Raji (cell line): ENCODE results near the gene SPEM2.

Experiments
- POLR2A ChIP-seq: IDR thresholded peaks from 2 replicates; pipeline ENCODE4 v1.6.1; 2011; ENCODE audit warnings: low read depth, low read length, control low read depth; ENCODE audit not compliant: insufficient read depth

SPEM2 gene

GRCh38 chr17:7441266-7441665 is 15.8 kb downstream of the SPEM2 start:
- TF ChIP-seq POLR2A, result no peak

- no peak for TF ChIP-seq POLR2A
Observed at GRCh38 chr17:7442142-7442541, 16.7 kb downstream of the SPEM2 start.

DNA sequence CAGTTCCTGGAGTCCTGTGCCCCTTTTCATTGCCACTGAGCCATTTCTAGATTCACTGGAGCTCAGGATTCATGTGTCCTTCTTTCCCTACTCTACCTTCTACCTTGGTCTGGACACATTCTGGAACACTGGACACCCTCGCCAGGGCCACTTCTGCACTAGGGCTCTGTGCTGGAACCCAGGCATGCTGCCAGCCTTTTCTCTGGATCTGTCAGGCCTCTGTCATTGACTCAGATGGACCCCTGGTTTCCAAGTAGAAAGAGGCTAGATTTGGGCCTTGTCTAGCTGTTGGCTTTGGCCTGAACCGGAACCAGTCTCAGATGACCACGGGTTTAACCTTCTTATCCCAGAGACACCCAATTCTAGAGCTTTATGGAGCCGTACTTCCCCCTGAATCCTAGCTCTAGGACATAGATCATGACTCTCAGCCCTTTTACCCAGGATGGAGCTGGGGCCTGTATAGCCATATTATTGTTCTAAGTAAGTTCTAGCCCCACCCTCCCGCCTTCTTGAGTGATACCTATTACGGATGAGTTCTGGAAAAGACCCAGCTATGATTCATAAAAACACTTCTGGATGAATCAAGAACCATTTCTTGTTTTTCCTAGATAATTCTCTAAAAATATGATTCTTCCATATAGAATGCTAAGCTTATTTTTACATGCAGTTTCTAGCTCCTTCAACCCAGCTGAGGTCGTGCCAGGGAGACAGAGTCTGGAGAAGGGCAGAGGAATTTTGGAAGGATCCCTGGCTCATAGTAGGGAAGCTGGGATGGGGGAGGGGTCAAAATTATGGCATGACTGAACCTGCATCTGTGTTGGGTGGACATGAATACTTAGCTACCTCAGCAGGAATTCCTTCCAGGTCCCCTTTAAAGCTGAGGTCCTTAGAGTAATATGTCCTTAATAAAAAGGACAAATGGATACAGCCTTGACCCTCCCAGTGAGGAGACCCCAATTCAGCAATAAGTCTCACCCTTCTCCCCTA is 18.4 kb downstream of the SPEM2 start:
- no peak for TF ChIP-seq POLR2A

DNA sequence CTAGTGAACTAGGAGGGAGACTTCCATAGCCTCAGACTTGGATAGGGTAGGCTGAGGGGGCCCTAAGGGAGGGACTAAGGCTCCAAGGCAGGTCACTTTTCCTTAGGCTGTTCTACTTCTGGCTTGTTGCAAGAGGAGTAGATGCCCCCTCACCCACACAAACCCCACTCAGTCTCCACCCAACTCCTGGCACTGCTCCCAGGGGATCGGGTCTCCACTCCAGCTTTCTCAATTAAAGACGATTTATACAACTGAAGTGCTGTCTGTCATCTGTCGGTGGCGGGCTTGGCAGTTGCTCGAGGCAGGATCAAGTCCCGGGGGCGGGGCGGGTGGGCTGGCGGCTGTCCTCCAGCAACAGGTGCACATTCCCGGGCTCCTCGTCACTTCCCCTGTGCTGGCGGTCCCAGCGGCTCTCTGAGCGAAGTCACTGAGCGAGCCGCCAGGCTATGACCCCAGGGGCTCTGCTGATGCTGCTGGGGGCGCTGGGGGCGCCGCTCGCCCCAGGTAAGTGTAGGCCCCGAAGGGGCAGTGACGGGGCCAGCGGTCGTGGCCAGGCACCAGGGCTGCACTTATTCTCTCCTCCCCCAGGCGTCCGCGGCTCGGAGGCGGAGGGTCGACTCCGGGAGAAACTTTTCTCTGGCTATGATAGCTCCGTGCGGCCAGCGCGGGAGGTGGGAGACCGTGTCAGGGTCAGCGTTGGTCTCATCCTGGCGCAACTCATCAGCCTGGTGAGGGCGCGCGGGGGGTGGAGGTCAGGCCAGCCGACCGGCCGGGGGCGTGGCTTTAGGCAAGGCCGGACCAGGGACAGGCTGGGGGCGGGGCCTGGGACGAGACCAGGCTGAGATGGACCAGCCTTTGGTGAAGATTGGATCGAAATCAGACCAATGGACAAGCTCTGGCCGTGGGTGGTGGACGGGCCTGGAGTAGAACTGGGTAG is 19.5 kb downstream of the SPEM2 start, which contains the start of gene CHRNB1:
TSS of gene CHRNB1 (plus strand) at position 380 of the 937 bp plus-strand sequence. CDS start at position 447, 67 bp downstream.
- TF ChIP-seq POLR2A, result no peak

DNA sequence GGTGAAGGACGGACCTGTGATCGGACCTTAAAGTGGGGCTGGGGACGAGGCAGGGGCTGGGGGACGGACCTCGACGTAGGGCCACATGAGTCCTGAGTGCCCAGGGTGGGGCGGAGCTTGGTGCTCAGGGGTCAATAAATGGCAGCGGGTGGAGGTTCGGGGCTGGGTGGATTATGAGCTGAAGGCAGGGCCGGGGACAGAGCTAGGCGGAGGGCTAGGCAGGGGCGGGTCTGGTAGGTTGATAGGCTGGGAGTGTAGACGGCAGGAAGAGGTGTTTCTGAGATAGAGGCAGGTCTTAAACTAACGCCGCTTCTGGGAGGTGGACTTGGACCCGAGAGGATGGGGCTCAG is 20.2 kb downstream of the SPEM2 start:
- no peak for TF ChIP-seq POLR2A

GRCh38 chr17:7448461-7448860 is 23.0 kb downstream of the SPEM2 start:
- TF ChIP-seq POLR2A, result no peak

DNA sequence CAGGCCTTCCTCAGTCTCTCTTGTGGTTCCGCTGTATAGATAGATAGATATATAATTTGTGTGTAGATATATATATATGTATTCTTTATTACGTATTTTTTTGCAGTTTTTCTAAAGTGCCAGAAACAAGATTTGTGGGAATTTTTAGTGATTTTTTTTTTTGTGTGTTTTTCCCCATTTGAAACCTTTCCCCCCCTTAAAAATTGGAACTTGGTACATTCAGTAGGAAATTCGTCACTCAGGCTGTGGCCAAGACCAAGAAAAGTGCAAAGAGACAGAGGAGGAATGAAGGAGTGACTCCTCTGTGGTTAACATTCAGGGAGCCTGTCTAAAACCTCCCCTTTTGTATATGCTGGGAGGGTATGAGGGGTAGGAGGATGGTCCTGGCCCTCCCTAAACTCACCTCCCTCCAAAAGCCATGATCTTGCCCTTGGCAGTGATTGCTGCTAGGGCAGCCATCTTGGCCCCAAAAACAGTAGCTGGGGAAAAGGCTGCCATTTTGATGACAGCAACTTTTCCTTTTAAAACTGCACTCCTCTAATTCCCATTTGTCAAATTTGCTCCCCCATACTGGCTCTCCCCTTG is 34.6 kb downstream of the SPEM2 start:
- TF ChIP-seq POLR2A, result no peak

DNA sequence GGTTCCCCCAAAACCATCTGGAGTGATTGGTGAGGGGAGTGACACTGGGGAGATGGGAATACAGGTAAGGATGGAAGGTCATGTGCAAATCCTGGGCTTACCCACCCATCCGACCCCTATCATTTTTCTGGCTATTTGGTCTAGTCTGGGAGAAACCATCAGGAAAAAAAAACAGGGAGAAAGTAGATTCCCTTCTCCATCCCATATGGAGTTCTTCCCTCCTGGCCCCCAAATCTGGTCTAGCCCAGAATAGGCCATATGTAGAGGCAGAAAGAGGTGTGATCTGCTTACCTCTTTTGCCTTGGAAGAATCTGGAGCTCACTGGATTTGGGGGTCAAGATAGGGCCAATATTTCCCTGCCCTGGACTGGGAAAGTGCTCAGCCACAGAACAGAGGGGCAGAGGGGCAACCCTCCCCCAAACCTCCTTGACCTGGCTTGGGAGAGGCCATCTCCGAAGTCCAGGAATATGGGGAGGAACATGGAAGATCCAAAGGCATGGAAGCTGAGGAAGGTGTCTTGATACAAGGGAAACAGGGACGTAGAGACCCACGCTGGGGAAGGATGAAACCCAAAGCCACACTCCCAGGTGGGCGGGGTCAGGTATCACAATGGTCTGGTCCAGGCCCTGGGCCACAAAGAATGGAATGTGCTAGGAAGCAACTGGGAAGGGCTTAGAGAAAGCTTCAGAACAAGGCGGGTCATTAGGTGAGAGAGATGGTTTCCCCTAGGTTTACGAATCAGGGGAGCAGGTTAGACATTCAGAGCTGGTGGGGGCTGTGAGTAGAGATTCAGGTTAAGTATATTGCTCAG is 35.6 kb downstream of the SPEM2 start:
- no peak for TF ChIP-seq POLR2A

- no peak for TF ChIP-seq POLR2A
Observed at GRCh38 chr17:7462474-7463371, 37.3 kb downstream of the SPEM2 start.

DNA sequence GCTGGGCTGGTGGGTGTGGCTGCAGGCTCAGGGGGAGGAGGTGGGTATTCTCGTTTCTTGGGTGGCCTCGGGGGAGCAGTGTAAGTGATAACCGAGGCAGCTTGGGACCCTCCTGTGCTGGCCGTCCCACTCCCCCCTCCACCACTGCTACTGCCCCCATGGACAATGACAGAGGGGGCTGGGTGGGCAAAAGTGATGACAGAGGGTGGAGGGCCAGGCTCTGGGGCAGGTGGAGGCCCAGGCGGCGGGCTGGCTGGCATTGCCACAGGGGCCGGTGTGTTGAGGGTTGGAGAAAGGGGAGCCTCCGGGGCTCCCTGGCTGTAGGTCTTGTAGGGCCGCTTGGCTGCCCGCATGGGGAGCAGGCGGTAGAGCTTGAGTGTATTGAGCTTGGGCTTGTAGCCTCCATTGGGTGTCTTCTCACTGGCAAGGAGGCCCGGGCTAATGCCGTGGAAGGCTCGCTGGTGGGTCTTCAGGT is 38.0 kb downstream of the SPEM2 start:
- no peak for TF ChIP-seq POLR2A

GRCh38 chr17:7464081-7464480 is 38.7 kb downstream of the SPEM2 start:
- TF ChIP-seq POLR2A, result no peak

DNA sequence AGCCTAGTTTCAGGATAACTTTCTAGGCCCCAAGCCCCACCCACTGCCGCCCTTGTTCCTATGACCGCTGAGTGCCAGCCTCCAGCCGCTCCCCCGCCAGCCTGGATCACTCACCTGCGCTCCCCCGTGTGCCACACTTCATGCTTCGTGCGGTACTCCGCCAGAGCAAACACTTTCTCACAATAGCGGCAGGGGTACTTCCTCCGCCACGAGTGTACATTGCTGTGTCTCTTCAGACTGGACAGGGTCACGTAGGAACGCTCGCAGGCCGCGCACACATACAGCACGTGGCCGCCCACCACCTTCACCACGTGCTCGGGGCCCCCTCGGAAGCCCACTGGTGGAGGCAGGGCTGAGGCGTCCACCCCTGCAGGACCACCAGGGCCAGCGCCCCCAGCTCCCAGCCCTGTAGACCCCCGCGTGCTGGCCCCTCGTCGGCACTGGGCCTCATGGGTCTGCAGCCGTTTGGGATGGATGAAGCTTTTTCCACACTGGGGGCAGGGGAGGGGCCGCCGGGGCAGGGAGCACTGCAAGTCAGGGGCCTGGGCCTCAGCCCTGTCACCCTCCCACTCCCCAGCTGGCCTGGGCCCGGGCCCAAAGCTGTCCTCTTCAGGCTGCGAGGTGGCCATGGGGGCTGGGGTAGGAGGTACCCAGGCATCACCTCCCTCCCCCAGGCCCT is 40.3 kb downstream of the SPEM2 start:
- no peak for TF ChIP-seq POLR2A

DNA sequence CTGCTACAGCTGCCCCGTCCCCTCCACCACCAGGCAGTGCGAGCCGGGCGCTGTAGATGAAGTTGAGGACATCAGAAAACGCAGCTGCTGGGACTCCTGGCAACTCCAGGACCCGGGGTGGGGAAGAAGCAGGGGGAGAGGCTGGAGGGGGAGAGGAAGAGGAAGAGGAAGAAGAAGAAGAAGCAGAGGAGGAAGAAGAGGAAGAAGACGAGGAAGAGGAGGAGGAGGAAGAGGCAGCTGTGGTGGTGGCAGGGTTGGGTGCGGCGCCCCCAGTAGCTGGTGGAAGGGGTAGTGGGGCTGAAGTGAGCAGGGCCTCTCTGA is 40.9 kb downstream of the SPEM2 start:
- no peak for TF ChIP-seq POLR2A
